ENCODE measurements around the gene CYP27B1. TPM values are rescaled to one million over a fixed set of nuclear protein-coding genes. Genes with fewer than 3 reads are reported as not detected.

CYP27B1 gene
- total RNA-seq, 4 donors from 2014 or later, result 0.40 to 2.5 (median 2.3) TPM; not detected in 1

- in situ Hi-C loops (cut with MboI; ENCODE audit: low pct_ligation_motif_present in 1 of 4, low pct_unique_long_range_greater_than_20kb in 1 of 4, low sequenced_read_pairs in 3 of 4), result no loop called here
- H3K4me1 ChIP-seq, result peaks cover 12 to 39% (median 30%) of the 10 kb centered on the region in 4 donors
- TF ChIP-seq EP300 (IDR thresholded peaks at IDR 0.05; ENCODE audit: low read depth) (no peak), POLR2A (IDR thresholded peaks at IDR 0.05) (no peak), POLR2AphosphoS5 (IDR thresholded peaks at IDR 0.05) (no peak)
- H3K36me3 ChIP-seq, result peaks cover 0 to 24% (median 6%) of the 10 kb centered on the region in 4 donors
- no peaks in the 10 kb centered on the region for H3K9me3 ChIP-seq
- DNase-seq, result no peak
- H3K27ac ChIP-seq, result peak overlapping the region; percentile 77 to 90 (median 87)
- intact Hi-C loops (cut with DNase I; ENCODE audit: low total_unique reads), result no loop called here
- peak overlapping the region in 3 of 4 donors; percentile 47 to 58 (median 57) for H3K4me3 ChIP-seq
- WGBS, 2 donors (ENCODE audit: low coverage in 1 of 2), result 84 to 96% methylated on average over 7 to 15 of the region's 15 CpGs
- no peaks in the 10 kb centered on the region for H3K27me3 ChIP-seq
Measured at GRCh38 chr12:57750561-57751431, 16.1 kb downstream of the CYP27B1 start.

GRCh38 chr12:57749061-57749460 is 17.8 kb downstream of the CYP27B1 start:
- TF ChIP-seq EP300 (IDR thresholded peaks at IDR 0.05; ENCODE audit: low read depth) (no peak), POLR2AphosphoS5 (IDR thresholded peaks at IDR 0.05) (no peak), POLR2A (IDR thresholded peaks at IDR 0.05) (no peak), CTCF (IDR thresholded peaks at IDR 0.05) (no peak)
- in situ Hi-C loops (cut with MboI; ENCODE audit: low pct_ligation_motif_present in 1 of 4, low pct_unique_long_range_greater_than_20kb in 1 of 4, low sequenced_read_pairs in 3 of 4), result no loop called here
- Histone ChIP-seq H3K27ac (no peak overlapping the region), H3K9me3 (no peaks in the 10 kb centered on the region), H3K4me1 (peaks cover 16 to 40% (median 28%) of the 10 kb centered on the region in 4 donors), H3K27me3 (no peaks in the 10 kb centered on the region), H3K36me3 (peaks cover 0 to 24% (median 6%) of the 10 kb centered on the region in 4 donors), H3K4me3 (no peak overlapping the region)
- no peak for DNase-seq
- WGBS, 2 donors (ENCODE audit: low coverage in 1 of 2), result 90% methylated on average over 5 of the region's 5 CpGs; no CpG with 5 or more reads in 1 of the 2 donors
- intact Hi-C loops (cut with DNase I; ENCODE audit: low total_unique reads), result no loop called here

- TF ChIP-seq POLR2A (IDR thresholded peaks at IDR 0.05), result no peak
- in situ Hi-C loops (cut with MboI; ENCODE audit: low pct_ligation_motif_present in 1 of 4, low pct_unique_long_range_greater_than_20kb in 1 of 4, low sequenced_read_pairs in 3 of 4), result no loop called here
- H3K4me3 ChIP-seq, result peak overlapping the region in 1 of 4 donors; percentile 85
Measured at GRCh38 chr12:57746025-57746424, 20.9 kb downstream of the CYP27B1 start.

GRCh38 chr12:57745485-57745881 is 21.4 kb downstream of the CYP27B1 start:
- Histone ChIP-seq H3K27ac (peak overlapping the region; percentile 93 to 96 (median 95)), H3K27me3 (peaks cover 2% of the 10 kb centered on the region), H3K4me3 (peak overlapping the region; percentile 79 to 98 (median 89)), H3K9me3 (no peaks in the 10 kb centered on the region), H3K4me1 (peaks cover 4 to 22% (median 9%) of the 10 kb centered on the region in 4 donors), H3K36me3 (peaks cover 0 to 24% (median 6%) of the 10 kb centered on the region in 4 donors)
- in situ Hi-C loops (cut with MboI; ENCODE audit: low pct_ligation_motif_present in 1 of 4, low pct_unique_long_range_greater_than_20kb in 1 of 4, low sequenced_read_pairs in 3 of 4) (no loop called here), intact Hi-C loops (cut with DNase I; ENCODE audit: low total_unique reads) (no loop called here)
- no peak for TF ChIP-seq CTCF (IDR thresholded peaks at IDR 0.05)
- TF ChIP-seq POLR2AphosphoS5 (IDR thresholded peaks at IDR 0.05), result no peak
- TF ChIP-seq POLR2A (IDR thresholded peaks at IDR 0.05), result no peak
- no peak for TF ChIP-seq EP300 (IDR thresholded peaks at IDR 0.05; ENCODE audit: low read depth)
- WGBS, 2 donors (ENCODE audit: low coverage in 1 of 2), result 58 to 70% methylated on average over 2 to 8 of the region's 8 CpGs
- DNase-seq, result no peak

More at GRCh38 chr12:57746025-57746424, 20.9 kb downstream of the CYP27B1 start:
- 73 to 75% methylated on average over 3 of the region's 3 CpGs for WGBS, 2 donors (ENCODE audit: low coverage in 1 of 2)
- peaks cover 5 to 26% (median 10%) of the 10 kb centered on the region in 4 donors for H3K4me1 ChIP-seq
- intact Hi-C loops (cut with DNase I; ENCODE audit: low total_unique reads), result no loop called here
- H3K9me3 ChIP-seq, result no peaks in the 10 kb centered on the region
- peaks cover 0 to 24% (median 6%) of the 10 kb centered on the region in 4 donors for H3K36me3 ChIP-seq
- no peaks in the 10 kb centered on the region for H3K27me3 ChIP-seq
- H3K27ac ChIP-seq, result peak overlapping the region in 3 of 4 donors; percentile 95 to 96 (median 95)
- DNase-seq, result no peak
